DMS153 treated with DMSO at 0.1 percent for 48 hours (cell line): ENCODE data around the gene EZR.

Experiments
- DNase-seq: peaks from one replicate; lab custom pipeline; 2025; ENCODE audit not compliant: unreplicated experiment; lab: John Stamatoyannopoulos, UW

The EZR gene

GRCh38 chr6:158819213-158819976 is at the start of gene EZR:
EZR (minus strand) TSS chr6:158819368; CDS start chr6:158818093, 1,275 bp downstream.
- DNase-seq = peak; percentile 75

GRCh38 chr6:158868122-158868480 is 48.9 kb upstream of the EZR start:
- no peak for DNase-seq

GRCh38 chr6:158867381-158868121 is 48.4 kb upstream of the EZR start:
- no peak for DNase-seq

- DNase-seq = no peak
Observed at GRCh38 chr6:158865769-158866168, 46.6 kb upstream of the EZR start.

GRCh38 chr6:158863646-158864045 is 44.5 kb upstream of the EZR start:
- no peak for DNase-seq

- peak; percentile 28 for DNase-seq
Observed at GRCh38 chr6:158861686-158862381, 42.7 kb upstream of the EZR start.

GRCh38 chr6:158860279-158860865 is 41.2 kb upstream of the EZR start:
- no peak for DNase-seq

GRCh38 chr6:158856261-158856660 is 37.1 kb upstream of the EZR start:
- DNase-seq = no peak

- no peak for DNase-seq
Observed at GRCh38 chr6:158854214-158855101, 35.3 kb upstream of the EZR start.

- DNase-seq = no peak
Observed at GRCh38 chr6:158853880-158854213, 34.7 kb upstream of the EZR start.

GRCh38 chr6:158853072-158853879 is 34.1 kb upstream of the EZR start:
- peak; percentile 57 for DNase-seq

- DNase-seq = no peak
Observed at GRCh38 chr6:158852312-158853071, 33.3 kb upstream of the EZR start.

- DNase-seq = no peak
Observed at GRCh38 chr6:158850807-158851115, 31.6 kb upstream of the EZR start.

GRCh38 chr6:158849899-158850806 is 31.0 kb upstream of the EZR start:
- peak; percentile 80 for DNase-seq

- no peak for DNase-seq
Observed at GRCh38 chr6:158848490-158848895, 29.3 kb upstream of the EZR start.

GRCh38 chr6:158847786-158848185 is 28.6 kb upstream of the EZR start:
- no peak for DNase-seq

GRCh38 chr6:158847012-158847529 is 27.9 kb upstream of the EZR start:
- no peak for DNase-seq
